HG03066 (cell line): Measurements from ENCODE around the gene PSMC6.
A peak's percentile ranks its signal among the peaks of the same experiment; 100 is the strongest.
"Not testable (repeated sequence)": the region's sequence is repeated elsewhere in the genome, so short reads cannot be mapped to it uniquely, and the experiment has no call there.

ENCODE experiments used
- ATAC-seq: cut with Tn5 transposase; IDR thresholded peaks from one replicate; pipeline ENCODE4 v1.9.1; 2021; ENCODE audit warnings: low read depth; ENCODE audit not compliant: unreplicated experiment

PSMC6 gene

GRCh38 chr14:52711666-52712065 lies 4.7 kb downstream of the PSMC6 start:
- ATAC-seq = no peak

GRCh38 chr14:52716155-52716554 lies 9.2 kb downstream of the PSMC6 start:
- no peak for ATAC-seq

- ATAC-seq = no peak
These were observed 16.7 kb downstream of the PSMC6 start for GRCh38 chr14:52723514-52724359.

DNA sequence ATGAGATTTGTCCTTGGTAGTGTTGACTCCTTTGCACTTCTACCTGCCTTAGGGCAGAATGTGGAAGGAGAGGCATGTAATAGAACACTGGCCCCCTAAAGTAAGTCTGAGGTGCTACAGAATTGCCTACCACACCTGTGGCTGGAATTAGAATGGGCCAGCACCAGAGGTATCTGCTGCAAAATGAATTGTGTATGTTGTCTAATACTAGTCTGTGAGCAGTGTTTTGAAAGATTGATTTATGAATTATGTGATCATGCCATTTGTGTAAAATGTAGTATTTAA lies 17.3 kb downstream of the PSMC6 start:
- no peak for ATAC-seq

GRCh38 chr14:52727509-52727908 lies 20.5 kb downstream of the PSMC6 start:
- ATAC-seq = not testable (repeated sequence)

- ATAC-seq = not testable (repeated sequence)
These were observed 22.0 kb downstream of the PSMC6 start for GRCh38 chr14:52729035-52729434.

GRCh38 chr14:52729585-52729924 lies 22.6 kb downstream of the PSMC6 start:
- ATAC-seq = no peak

GRCh38 chr14:52729925-52730708 lies 23.1 kb downstream of the PSMC6 start, which contains the start of gene STYX:
STYX (plus strand) TSS chr14:52730166; CDS start chr14:52730475, 309 bp downstream.
- ATAC-seq = peak; percentile 90

DNA sequence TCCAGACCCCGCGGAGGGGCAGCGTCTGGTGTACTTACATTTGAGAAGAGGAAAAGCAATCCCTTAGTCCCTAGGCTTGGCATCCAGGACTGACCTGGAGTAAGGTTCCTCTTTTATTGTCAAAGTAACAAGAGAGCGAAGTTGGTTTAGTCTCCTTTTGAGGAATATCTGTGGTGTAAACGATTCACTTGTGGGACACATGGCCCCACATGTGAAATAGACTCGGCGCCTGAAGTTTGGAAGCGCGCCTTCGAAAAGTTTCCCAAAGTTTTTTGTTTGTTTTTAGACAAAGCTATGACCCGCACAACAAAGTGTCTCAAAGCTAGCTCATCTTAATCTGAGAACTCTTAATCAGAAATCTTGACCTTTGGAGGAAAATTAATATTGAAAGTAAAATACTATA lies 23.7 kb downstream of the PSMC6 start:
- ATAC-seq = no peak

GRCh38 chr14:52733824-52734223 lies 26.8 kb downstream of the PSMC6 start:
- ATAC-seq = no peak

GRCh38 chr14:52735921-52736489 lies 29.0 kb downstream of the PSMC6 start:
- no peak for ATAC-seq

GRCh38 chr14:52738409-52738808 lies 31.4 kb downstream of the PSMC6 start:
- ATAC-seq = no peak

GRCh38 chr14:52740751-52741150 lies 33.8 kb downstream of the PSMC6 start:
- ATAC-seq = no peak

DNA sequence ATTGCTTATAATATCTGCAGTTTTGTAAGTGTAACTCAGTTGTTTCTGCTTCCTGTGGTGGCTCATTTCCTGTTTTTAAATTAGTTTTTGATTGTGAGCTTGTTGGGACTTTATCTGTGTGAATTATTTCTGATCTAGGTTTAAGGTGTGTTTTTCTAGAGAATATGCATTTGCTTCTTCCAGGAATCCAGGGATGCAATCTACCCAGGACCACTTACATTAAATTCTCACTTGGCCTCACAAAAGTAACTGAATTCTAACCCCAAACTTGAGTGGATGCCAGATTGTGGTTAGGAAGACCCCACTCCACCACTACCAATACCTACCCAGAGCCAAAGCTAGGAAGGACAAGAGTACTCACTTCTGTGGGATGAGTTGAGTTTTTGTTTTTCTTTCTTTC lies 34.9 kb downstream of the PSMC6 start:
- peak; percentile 31 for ATAC-seq

- no peak for ATAC-seq
These were observed 41.8 kb downstream of the PSMC6 start for GRCh38 chr14:52748647-52749292.

DNA sequence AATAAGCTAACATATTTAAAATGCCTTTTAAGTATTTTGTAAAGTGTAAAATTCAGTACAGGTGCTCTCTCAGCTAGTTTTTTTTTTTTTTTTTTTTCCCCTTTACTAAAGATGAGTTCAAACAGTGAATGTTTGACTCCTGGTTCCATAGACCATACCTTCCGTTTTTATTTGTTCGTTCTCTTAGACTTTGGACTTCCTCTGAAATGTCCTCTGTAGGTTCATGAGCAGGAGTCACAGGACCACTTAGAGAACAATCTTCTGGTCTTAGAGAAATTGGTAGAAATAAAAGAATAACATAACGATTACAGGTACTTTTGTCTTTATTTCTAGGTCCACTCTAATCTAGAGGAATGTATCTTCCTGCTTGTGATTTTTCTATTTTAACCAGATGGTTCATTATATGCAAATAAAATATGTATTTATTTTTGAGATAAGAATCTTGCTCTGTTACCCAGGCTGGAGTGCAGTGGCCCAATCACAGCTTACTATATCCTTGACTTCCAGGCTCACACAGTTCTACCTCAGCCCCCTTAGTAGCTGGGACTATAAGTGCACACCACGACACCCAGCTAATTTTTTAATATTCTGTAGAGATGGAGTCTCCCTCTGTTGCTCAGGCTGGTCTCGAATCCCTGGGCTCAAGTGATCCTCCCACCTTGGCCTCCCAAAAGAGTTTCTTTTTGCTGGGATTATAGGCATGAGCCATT lies 48.8 kb downstream of the PSMC6 start:
- no peak for ATAC-seq

DNA sequence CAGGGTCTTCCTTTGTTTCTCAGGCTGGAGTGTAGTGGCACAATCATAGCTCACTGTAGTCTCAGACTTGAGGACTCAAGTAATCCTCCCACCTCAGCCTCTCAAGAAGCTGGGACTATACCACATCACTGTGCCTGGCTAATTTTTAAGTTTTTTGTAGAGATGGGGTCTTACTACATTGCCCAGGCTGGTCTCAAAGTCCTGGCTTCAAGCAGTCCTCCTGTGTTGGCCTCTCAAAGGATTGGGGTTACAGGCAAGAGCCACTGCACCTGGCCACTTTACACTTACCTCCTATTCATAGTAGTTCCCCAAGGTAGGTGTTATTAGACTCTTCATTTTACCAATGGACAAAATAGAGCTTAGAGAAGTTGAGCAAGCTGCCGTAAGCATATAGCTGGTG lies 52.1 kb downstream of the PSMC6 start:
- no peak for ATAC-seq

DNA sequence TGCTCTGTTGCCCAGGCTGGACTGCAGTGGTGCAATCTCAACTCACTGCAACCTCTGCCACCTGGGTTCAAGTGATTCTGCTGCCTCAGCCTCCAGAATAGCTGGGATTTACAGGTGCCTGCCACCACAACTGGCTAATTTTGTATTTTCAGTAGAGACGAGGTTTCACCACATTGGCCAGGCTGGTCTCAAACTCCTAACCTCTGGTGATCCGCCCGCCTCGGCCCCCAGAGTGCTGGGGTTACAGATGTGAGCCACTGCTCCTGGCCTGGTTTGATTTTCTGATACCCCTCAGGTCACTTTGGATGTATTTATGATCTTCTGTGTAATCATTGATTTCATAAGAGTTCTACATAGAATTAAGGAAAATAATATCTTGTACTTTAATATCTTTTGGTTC lies 55.9 kb downstream of the PSMC6 start:
- ATAC-seq = not testable (repeated sequence)

GRCh38 chr14:52767058-52767833 lies 60.2 kb downstream of the PSMC6 start:
- no peak for ATAC-seq

DNA sequence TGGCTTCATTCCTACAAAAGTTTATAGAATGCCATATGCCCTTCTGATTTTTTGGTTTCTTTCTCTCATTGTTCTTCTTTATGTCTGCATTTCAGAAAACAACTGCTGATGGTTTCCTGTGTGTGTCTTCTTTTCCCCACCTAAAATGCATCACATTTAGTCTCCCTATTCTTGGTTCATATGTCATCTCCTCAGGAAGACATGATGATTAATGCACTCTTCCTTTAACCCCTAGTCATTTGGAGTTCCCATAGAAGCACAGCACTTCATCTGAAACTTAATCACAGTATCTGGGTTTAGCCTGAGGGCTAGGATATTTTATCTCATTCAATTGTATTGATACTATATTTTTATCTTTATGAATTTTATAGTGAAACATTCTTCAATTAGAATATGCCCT lies 62.9 kb downstream of the PSMC6 start:
- ATAC-seq = no peak
